Measurements from ENCODE around the gene NUAK2. TPM values are rescaled to one million over a fixed set of nuclear protein-coding genes. Genes with fewer than 3 reads are reported as not detected.
A peak's percentile ranks its signal among the peaks of the same experiment; 100 is the strongest.

The NUAK2 gene
- total RNA-seq, 1 experiment from 2014 or later: 3.9 TPM

DNA sequence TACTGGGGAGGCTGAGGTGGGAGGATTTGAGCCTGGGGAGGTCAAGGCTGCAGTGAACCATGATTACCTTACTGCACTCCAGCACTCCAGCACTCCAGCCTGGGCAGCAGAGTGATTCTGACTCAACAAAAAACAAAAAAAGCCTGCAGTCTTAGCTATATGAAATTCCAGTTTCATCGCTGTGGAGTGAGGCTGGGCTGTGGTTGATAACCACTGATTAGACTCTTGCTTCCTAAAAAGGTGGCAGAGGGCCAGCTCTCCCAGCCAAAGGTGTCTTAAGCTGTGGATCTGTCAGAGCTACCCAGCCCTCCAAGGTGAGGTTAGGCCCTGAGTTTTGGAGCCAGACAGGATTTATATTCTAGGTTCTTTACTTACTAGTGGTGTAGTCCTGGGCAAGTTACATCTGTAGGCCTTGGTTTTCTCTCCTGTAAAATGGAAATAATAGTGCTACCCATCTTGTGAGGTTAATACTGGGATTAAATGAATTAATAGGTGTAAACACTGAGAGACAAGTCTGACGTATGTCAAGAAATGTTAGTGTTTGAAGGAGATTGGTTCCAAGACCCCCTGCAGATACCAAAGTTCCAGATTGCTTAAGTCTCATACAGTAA lies 57.9 kb downstream of the NUAK2 start:
- Histone ChIP-seq H3K79me2 (ENCODE audit: low read depth) (no peaks in the 10 kb centered on the region), H2AFZ (no peak overlapping the region), H3K4me2 (no peak overlapping the region), H3K9me2 (ENCODE audit: insufficient read depth) (no peaks in the 10 kb centered on the region), H3K36me3 (ENCODE audit: low read depth) (no peaks in the 10 kb centered on the region), H3K27me3 (ENCODE audit: insufficient read depth, low read depth) (no peaks in the 10 kb centered on the region), H3F3A (ENCODE audit: insufficient read depth, low read depth) (peaks cover 5% of the 10 kb centered on the region; the same call in 1 of the 2 replicates), H3K9me3 (ENCODE audit: insufficient read depth, low read depth) (no peaks in the 10 kb centered on the region), H3K27ac (no peak overlapping the region), H3K4me1 (replicated peaks; ENCODE audit: insufficient read depth) (0 out of 2 replicates have a peak, but pooled peaks cover 1% of the 10 kb centered on the region), H4K20me1 (ENCODE audit: insufficient read depth) (no peaks in the 10 kb centered on the region), H3K4me3 (no peak overlapping the region)
- no TSS peak for BruUV-seq (replicated peaks)
- ChIA-PET CTCF (interaction anchor here (0.5 kb wide), 1 partner anchor 228 kb away, joined by 4 read pairs; no protein-coding TSS in a partner anchor), POLR2A (ENCODE audit: unreplicated experiment) (no interaction called here)
- peak in 1 of 2 experiments; percentile 30 for DNase-seq
- TF ChIP-seq, protein P1, sequence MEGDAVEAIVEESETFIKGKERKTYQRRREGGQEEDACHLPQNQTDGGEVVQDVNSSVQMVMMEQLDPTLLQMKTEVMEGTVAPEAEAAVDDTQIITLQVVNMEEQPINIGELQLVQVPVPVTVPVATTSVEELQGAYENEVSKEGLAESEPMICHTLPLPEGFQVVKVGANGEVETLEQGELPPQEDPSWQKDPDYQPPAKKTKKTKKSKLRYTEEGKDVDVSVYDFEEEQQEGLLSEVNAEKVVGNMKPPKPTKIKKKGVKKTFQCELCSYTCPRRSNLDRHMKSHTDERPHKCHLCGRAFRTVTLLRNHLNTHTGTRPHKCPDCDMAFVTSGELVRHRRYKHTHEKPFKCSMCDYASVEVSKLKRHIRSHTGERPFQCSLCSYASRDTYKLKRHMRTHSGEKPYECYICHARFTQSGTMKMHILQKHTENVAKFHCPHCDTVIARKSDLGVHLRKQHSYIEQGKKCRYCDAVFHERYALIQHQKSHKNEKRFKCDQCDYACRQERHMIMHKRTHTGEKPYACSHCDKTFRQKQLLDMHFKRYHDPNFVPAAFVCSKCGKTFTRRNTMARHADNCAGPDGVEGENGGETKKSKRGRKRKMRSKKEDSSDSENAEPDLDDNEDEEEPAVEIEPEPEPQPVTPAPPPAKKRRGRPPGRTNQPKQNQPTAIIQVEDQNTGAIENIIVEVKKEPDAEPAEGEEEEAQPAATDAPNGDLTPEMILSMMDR (conservative IDR thresholded peaks at IDR 0.05): no peak
- no peak for TF ChIP-seq EZH2 (IDR thresholded peaks at IDR 0.05; ENCODE audit: low read depth)
- intact Hi-C loops (cut with micrococcal nuclease; ENCODE audit: unreplicated experiment): no loop called here

DNA sequence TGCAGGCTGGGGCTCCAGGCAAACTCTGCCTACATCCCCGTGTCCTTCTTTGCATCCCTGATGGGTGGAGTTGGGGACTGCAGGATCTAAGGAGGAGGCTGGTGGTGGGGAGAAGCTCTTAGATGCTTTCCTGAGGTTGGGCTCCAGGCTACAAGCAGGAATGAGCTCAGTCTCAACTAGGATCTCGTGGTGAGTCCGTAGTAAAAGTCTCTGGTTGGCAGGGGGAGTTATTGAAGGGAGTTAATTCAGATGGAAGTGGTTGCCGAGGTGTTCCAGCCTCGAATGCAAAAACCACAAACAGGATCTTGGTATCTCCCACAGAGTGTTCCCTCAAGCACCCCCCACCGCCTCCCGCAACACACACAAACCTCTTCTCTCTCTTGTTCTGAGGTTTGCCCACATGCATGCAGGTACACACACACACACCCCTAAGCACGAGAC lies 58.8 kb downstream of the NUAK2 start:
- no peak overlapping the region for H3K4me2 ChIP-seq
- no peaks in the 10 kb centered on the region for H4K20me1 ChIP-seq (ENCODE audit: insufficient read depth)
- no peaks in the 10 kb centered on the region for H3K9me2 ChIP-seq (ENCODE audit: insufficient read depth)
- no peak overlapping the region for H3K27ac ChIP-seq
- H3K36me3 ChIP-seq (ENCODE audit: low read depth): no peaks in the 10 kb centered on the region
- ChIA-PET CTCF (interaction anchor here (1.0 kb wide), 1 partner anchor 63 kb away, joined by 3 read pairs; no protein-coding TSS in a partner anchor), POLR2A (ENCODE audit: unreplicated experiment) (no interaction called here)
- TF ChIP-seq, protein P1 (conservative IDR thresholded peaks at IDR 0.05): no peak
- no peak for TF ChIP-seq EZH2 (IDR thresholded peaks at IDR 0.05; ENCODE audit: low read depth)
- no peak for DNase-seq
- 0 out of 2 replicates have a peak, but pooled peaks cover 5% of the 10 kb centered on the region for H3K4me1 ChIP-seq (replicated peaks; ENCODE audit: insufficient read depth)
- no peaks in the 10 kb centered on the region for H3K27me3 ChIP-seq (ENCODE audit: insufficient read depth, low read depth)
- intact Hi-C loops (cut with micrococcal nuclease; ENCODE audit: unreplicated experiment): no loop called here
- no TSS peak for BruUV-seq (replicated peaks)
- no peak overlapping the region for H3K4me3 ChIP-seq
- H3F3A ChIP-seq (ENCODE audit: insufficient read depth, low read depth): peaks cover 5% of the 10 kb centered on the region; the same call in 1 of the 2 replicates
- H3K9me3 ChIP-seq (ENCODE audit: insufficient read depth, low read depth): no peaks in the 10 kb centered on the region
- no peaks in the 10 kb centered on the region for H3K79me2 ChIP-seq (ENCODE audit: low read depth)
- no peak overlapping the region for H2AFZ ChIP-seq

DNA sequence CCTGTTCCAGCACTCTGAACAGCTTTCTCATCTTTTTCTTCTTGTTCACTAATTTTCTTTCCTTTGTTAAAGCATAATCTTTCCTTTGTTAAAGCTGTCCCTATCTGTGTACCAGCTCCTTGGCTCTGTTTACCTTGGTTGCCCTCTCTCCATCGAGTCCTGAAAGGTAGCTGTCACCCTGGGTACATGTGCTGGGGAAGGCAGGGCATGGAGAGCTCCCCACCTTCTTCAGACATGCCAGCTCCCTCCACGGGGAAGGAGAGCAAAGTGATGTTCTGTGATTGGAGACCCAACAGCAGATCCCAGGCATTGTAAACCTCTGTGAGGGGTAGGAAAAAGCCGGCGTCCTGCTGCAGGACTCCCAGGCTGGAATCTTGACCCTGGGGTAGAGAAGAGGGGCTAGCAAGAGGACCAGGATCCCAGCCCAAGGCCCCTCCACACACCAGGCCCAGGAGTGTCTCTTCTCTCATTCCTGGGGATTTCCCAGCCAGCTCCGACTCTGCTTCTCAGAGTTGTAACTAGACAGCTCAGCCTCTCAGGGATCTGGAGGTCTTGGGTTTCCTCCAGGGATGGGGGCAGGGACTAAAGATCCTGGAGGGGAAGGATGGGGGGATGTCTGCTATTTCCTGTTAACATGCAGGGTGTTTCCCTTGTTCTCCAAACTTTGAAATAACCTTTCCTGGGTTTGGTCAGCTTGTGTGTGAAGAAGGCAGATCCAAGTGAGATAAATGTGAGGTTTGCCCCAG lies 59.4 kb downstream of the NUAK2 start:
- H3K27ac ChIP-seq: no peak overlapping the region
- no peak for DNase-seq
- no TSS peak for BruUV-seq (replicated peaks)
- H2AFZ ChIP-seq: no peak overlapping the region
- H3F3A ChIP-seq (ENCODE audit: insufficient read depth, low read depth): peaks cover 5% of the 10 kb centered on the region; the same call in 1 of the 2 replicates
- no peaks in the 10 kb centered on the region for H3K79me2 ChIP-seq (ENCODE audit: low read depth)
- no peak overlapping the region for H3K4me3 ChIP-seq
- intact Hi-C loops (cut with micrococcal nuclease; ENCODE audit: unreplicated experiment): no loop called here
- TF ChIP-seq EZH2 (IDR thresholded peaks at IDR 0.05; ENCODE audit: low read depth): no peak
- TF ChIP-seq, protein P1 (conservative IDR thresholded peaks at IDR 0.05): no peak
- H3K36me3 ChIP-seq (ENCODE audit: low read depth): no peaks in the 10 kb centered on the region
- no peaks in the 10 kb centered on the region for H4K20me1 ChIP-seq (ENCODE audit: insufficient read depth)
- H3K4me1 ChIP-seq (replicated peaks; ENCODE audit: insufficient read depth): 0 out of 2 replicates have a peak, but pooled peaks cover 5% of the 10 kb centered on the region
- CTCF ChIA-PET: interaction anchor here (0.9 to 1.0 kb wide), 2 partner anchors 23 to 63 kb away, joined by 3 to 4 read pairs; no protein-coding TSS in a partner anchor
- no peaks in the 10 kb centered on the region for H3K9me2 ChIP-seq (ENCODE audit: insufficient read depth)
- no peak overlapping the region for H3K4me2 ChIP-seq
- no peaks in the 10 kb centered on the region for H3K9me3 ChIP-seq (ENCODE audit: insufficient read depth, low read depth)
- POLR2A ChIA-PET (ENCODE audit: unreplicated experiment): no interaction called here
- H3K27me3 ChIP-seq (ENCODE audit: insufficient read depth, low read depth): no peaks in the 10 kb centered on the region

Data from PC-9 (cell line).